HG03064 (cell line): ENCODE measurements around the gene MIEF1.
A peak's percentile ranks its signal among the peaks of the same experiment; 100 is the strongest.

Experiments used
- ATAC-seq: cut with Tn5 transposase; IDR thresholded peaks from one replicate; pipeline ENCODE4 v1.9.1; 2021; ENCODE audit warnings: low read depth; ENCODE audit not compliant: unreplicated experiment

Gene MIEF1

DNA sequence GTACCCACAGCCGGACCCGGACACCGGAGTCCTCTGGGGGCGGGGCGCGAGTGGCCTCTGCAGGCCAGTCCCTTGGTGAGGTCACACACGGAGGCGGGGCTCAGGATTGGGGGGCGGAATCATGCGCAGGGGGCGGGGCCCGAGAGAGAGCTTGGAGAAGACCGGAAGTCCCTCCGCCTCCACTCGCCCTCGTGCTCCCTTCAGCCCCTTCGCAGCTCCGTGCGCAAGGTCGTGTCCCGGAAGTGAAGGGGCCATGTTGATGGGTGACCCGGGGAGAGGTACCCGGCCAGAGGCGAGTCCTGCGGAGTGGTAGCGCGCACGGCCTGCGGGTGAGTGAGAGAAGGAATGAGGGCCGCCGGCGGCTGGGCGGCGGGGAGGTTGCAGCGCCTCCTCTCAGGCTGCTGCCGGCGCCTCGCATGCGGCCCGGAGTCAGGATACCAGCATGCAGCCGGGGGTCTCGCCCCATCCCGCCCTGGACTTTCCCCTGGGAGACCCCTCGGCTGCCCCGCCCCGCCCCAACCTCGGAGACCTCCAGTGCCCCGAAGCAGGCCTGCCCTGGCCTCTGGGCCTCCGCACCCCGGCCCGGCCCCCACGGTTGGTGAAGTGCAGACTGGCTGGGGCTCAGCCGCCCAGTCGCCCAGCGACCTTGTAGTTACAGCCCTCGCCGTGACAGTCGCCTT, at the start of gene MIEF1:
TSS of gene MIEF1 (plus strand) at position 182 of the 680 bp plus-strand sequence. CDS start 9,005 bp downstream, outside the sequence.
- peak; percentile 77 for ATAC-seq

DNA sequence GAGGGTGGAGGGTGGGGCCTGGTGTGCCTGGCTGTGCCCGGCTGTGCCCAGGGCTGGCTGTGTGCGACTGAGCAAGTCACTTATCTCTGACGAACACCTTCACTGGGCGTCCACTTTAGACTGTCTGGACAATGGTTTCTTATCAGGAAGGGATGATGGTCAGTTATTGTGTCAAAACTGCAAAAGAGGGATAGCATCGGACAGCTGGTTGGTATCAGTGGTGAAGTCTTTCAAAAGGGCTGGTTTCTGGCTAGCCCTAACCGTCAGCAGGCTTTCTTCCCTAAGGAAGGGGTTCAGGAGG, 49.4 kb upstream of the MIEF1 start:
- no peak for ATAC-seq

DNA sequence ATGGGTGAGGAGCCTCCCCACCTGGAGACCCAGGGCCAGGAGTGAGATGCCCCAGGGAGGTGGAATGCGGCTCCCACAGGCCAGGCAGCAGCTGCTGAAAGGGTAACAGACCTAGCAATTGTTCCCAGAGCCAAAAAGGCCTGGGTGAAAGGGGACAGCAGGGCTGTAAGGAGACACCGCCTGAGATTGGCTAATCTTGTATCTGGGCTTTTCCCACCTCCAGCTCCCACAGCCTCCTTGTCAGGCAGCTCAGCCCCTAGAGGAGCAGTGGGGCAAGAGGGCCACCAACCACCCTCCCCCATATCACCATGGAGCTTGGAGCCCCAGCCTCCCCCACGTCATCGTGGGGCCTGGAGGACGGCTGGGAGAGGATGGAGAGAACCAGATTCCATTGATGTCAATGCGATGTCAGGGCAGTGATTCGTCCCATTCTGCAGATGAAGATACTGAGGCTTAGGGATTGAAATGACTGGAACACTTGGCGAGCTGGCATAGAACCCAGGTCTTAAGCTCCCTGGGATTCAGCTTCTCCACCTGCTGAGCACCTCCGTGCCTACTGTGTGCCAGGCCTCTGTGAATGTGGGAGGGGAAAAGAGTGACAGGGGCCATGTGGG, 48.2 kb upstream of the MIEF1 start:
- no peak for ATAC-seq

DNA sequence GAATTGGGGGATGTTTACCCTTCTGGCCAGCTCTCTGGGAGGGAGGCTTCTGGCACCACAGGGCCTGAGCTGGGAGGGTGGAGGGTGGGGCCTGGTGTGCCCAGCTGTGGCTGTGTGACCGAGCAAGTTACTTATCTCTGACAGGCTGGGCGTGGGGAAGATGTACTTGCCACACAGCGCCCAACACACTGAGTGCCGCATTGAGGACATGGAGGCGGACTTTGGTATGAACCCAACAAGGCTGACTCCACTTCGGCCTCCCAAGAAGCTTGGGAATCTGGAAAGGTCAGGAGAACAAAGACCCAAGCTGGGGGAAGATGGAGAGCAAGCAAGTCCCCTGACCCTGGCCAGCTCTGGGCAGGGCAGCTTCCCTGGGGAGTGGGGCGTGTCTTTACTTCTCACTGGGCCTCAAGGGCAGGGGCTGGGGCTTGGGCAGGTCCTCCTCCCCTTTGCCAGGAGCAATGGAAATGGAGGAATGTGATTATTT, 47.7 kb upstream of the MIEF1 start:
- ATAC-seq, result no peak

DNA sequence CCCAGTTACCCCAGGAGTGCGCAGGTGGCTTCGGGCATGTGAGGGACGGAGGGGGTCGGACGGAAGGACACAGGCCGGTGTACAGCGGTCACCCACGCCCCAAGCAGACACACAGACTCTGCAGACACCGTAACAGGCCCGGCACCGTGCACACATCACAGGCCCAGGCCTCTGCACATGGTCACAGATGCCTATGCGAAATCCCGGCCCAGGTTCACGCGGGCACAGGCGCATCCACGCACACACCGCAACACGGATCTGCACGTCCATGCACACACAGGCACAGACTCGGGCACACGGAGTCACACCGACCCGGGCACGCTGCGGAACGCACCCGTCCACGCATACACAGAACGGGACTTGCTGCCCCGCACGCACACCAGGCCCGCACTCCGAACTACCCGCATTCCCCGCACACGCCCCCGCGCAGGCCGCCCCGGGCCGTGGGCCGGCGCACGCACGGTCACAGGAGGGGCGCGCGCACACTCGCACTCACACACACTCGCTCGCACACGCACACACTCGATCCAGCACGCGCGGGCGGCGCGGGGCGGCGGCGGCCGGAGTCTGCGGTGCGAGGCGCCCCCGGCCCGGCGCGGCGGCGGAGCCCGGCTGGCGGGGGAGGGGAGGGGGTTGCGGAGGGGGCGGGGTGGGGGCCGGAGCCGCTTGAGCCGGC, 45.4 kb upstream of the MIEF1 start, which contains the start of gene MGAT3:
TSS of gene MGAT3 (plus strand) at position 491 of the 676 bp plus-strand sequence. CDS start 30,336 bp downstream, outside the sequence.
- ATAC-seq, result no peak

DNA sequence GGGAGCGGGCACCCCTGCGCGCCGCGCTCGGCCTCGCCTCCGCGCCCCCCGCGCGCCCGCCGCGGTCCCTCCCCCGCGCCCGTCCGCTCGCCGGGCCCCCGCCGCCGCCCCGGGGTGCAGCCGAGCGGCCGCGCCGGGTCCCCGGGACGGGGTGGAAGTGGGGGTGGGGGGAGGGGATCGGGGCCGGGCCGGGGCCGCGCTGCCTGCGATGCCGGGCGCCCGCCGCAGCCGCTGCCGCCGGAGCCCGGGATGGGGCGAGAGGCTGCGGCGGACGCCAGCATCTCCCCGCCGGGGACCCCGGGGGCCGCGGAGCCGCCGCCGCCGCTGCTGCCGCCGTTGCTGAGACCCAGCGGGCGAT, 44.9 kb upstream of the MIEF1 start:
- no peak for ATAC-seq

DNA sequence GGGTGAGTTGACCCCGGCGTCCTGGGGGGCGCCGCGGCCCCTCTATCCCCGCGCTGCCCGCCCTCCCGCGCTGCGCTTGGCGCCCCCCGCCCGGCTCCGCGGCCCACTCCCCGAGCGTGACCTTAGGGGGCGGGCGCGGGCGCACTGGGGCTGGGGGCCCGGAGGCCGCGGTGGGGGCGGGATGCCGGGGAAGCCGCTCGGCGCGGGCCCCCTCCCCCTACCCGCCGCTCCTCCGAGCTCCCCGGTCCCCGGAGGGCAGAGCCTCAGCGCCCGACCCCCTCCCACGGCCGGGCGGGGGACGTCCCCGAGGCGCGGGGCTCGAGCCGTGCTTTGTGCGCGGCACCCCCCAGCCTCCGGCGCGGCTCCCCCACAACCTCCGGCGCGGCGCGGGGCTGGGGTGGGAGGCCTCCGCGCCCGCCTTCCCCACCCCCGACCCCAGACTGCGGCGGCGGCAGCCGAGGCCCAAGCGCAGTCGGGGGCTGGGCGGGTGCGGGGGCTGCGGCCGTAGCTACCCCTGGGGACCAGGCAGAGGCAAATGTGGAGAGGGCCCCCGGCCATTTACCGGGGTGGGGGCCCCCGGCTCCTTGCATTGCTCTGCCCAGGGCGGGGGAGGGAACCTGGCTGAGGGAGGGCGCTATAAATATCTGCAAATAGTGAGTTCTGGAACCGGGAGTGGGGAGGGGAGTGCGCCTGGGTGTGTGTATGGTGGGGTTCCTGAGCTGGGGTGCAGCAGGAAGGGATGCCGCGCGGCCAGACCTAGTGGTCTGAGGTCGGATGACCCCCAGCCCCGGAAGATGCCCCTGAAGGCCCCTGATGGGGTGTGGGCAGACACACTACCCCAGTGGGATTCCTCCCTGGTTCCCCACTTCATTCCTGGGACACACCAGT, 44.3 kb upstream of the MIEF1 start:
- ATAC-seq, result no peak

DNA sequence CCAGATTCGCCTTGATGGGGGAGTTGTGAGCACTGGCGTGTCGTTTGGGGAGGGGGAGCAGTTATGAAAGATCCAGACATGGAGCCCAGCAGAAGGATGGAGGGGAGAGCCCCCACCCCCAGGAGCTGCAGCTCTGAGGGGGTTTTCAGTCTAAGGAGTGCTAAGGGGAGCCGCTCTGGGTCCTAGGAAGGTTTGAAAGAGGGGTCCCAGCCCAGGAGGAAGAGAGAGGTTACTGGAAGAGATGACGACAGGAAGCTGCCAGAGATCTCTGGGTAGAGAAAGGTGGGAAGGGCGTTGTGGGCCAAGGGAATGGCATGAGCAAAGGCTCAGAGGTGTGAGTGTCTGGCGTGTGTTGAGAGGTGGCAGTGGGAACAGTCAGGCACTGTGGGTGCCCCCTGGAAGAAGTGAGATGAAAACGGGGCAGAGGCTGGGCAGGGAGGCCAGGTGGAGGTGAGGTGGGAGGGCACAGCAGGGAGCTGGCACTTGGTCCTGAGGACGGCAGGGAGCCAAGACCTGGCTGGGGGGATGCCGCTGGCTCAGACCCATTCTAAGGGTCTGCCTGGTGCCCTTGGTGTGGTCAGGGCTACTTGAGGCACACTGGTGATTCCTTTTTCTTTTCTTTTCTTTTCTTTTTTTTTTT, 43.5 kb upstream of the MIEF1 start:
- no peak for ATAC-seq

DNA sequence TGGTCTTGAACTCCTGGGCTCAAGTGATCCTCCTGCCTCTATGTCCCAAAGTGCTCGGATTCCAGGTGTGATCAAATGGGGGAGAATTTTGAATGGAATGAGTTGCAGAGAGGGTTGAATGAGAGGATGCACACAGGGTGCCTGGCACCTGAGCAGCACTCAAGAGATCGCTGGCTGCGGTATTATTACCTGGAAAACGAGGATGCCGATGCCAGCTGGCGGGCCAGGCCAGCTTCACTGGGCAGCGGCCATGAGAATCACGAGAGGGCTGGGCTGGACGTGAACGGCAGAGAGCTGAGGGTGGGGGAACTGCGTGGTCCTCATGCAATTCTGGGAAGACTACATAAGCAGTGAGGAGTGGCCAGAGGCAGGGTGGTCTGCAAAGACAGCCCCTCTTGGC, 42.4 kb upstream of the MIEF1 start:
- ATAC-seq, result no peak

DNA sequence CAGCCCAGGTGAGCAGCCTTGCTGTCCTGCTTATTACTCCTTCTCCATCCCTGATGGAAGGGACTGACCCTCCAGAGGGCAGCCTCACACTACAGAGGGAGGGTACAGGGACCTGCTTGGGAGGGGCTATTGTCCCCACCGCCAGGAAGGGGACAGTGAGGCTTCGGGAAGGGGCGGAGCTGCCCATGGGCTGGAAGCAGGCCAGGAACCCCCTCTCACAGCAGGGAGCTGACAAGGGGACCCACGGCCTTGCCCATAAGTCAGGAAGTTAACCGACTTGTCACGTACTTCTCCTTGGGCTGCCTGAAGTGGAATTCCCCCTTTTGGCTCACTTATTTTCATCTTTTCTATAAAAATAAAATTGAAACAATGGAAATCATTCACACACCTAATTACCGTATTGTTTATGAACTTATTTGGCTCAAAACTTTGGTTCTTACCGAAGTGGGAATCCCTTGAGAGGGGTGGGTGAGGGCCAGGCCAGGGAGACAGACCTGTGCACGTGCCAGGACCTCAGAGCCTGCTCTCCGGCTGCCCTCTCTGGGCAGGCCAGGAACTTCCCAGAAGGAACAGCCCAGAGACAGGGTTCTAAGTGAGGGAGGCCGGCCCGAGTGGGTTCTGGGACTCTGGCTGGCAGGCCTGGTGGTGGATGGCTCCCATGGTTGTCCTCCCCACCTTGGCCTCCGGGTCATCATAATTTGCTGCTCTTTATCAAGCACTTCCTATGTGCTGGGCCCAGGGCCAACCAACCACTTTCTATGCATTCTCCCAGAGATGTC, 39.5 kb upstream of the MIEF1 start:
- no peak for ATAC-seq

DNA sequence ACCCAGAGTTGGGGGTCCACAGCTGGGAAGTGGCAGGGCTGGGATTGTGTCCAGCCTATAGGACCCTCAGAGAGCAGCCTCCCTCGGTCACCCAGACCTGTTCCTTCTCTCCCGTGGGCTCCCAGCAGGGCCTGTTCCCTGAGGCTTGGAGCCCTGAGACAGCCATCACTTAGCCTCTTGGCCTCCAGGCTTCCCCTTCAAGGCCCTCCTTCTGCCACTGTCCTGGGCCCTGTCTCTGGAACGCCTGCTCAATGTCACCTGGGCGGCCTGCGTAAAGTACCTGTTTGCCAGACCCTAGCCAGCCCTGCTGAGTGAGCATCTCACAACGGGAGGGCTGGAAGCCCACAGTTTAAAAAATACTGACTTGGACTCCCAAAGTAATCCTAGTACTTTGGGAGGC, 38.8 kb upstream of the MIEF1 start:
- no peak for ATAC-seq

DNA sequence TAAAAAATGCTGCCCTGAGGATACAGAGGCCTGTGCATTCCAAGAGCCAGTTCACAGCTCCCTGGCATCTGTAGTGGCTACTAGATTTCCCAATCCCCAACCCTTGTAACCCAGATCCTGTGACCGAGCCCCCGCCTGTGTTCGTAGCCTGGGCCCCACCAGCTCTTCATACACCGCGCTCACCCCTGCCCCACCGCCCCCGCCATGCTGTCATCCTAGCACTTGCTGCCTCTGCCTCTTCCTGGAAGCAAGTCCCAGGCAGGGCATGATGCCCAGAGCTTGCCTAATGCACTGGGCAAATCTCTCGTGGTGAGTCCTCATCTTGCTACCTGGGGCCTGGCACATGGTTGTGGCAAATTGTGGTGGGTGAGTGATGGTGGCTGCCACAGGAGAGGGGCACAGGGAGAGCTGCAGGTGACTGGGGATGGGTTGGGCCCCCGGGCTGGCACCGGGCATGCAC, 38.1 kb upstream of the MIEF1 start:
- no peak for ATAC-seq

DNA sequence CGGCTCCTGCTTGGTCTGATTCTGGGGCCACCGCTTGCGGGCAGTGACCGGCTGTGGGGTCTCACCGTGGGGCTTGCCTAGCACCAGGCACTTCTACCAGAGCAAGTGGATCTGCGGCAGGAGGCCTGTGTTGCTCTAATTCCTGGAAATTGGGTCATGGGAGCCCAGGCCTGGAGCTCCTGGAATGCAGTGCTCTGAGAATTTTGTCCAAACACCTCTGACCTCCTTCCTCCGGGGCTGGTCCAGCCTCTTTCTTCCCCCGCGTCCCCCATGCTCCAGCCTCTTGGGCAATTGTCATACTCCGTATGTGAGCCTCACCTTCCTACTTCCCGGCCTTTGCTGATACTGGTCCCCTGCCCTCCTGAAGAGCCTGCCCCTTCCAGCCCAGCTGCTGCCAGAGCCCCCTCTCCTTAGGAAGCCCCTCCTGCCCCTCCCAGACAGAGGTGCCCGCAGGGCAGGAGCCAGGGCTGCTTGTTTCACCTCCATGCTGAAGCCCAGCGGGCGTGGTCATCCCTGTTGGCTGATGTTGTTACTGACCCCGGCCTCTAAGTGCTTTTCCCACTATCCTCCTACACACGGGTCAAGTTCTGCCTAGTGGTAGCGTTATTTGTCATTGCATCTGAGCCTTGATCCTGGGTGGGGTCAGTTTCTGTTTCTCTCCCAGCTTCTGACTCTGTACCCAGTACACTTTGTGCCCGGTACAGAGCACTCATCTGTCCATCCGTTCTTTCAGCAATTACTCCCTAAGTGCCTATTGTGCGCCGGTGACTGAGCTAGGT, 35.7 kb upstream of the MIEF1 start:
- ATAC-seq, result no peak

DNA sequence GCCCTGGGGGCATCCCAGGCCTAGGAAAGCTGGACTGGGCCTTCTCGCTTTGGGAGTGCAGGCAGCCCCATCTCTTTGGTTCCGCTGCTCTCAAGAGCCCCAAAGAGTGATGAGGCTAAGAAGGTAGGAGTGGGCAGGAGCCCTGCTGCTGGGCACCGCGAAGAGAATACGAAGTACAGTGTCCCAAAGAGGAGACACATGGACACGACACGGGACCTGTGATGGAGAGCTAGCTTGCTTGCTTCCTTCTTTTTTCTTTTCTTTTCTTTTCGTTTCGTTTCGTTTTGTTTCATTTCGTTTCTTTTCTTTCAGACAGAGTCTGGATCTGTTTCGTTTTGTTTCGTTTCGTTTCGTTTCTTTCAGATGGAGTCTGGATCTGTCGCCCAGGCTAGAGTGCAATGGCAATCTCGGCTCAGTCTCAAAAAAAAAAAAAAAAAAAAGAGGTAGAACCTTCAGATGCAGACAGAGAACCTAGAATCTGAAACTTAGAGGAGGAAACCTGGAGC, 34.6 kb upstream of the MIEF1 start:
- no peak for ATAC-seq

DNA sequence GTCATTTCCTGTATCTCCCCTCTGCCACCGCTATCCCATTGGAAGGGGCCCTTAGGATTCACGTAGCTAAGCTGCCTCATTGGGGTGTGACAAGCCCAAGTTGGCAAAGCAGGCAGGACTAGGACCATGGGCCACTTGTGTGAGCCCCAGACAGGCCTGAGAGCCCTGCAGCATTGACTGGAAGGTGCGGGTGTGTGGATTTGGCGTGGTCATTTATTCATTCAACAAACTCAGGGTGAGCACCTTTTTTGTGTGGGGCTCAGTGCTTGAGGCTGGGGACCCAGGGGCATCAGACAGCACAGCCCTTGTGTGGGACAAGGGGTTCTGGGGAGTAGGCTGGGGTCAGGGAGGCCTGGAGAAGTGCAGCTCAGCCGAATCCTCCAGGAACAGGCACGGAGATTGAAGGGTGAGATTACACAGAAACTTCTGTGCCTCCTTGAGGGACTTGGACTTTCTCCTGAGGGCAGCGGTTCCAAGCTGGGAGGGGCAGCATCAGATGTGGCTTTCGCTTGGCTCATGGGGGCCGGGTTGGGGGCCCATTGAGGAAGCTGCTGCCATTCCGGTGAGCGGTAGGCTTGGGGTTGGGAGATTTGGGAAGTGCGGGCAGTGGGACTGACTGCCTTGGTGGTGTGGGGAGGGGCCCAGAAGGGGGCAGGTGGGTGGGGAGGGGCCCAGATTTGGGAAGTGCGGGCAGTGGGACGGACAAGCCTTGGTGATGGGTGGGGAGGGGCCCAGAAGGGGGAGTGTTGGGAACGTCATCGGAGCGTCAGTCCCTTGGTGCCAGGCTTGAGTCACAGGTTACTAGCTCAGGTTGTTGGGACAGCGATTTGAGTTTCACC, 33.4 kb upstream of the MIEF1 start:
- ATAC-seq, result no peak

DNA sequence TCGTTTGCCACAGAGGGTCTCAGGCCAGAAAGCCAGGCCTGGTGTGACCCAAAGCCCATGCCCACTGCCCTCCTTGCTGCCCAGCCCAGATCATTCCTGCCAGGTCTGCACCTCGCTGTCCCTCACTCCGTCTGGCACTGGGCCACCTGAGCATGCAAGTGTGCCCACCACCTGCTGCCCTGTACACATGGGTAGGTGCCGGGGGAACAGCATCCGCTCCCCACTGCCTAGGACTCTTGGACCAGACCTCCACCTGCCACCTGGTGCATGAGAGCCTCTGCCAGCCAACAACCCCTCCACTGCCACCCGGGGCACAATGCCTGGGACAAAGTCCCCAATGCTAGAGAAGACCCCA, 32.8 kb upstream of the MIEF1 start:
- ATAC-seq, result no peak

DNA sequence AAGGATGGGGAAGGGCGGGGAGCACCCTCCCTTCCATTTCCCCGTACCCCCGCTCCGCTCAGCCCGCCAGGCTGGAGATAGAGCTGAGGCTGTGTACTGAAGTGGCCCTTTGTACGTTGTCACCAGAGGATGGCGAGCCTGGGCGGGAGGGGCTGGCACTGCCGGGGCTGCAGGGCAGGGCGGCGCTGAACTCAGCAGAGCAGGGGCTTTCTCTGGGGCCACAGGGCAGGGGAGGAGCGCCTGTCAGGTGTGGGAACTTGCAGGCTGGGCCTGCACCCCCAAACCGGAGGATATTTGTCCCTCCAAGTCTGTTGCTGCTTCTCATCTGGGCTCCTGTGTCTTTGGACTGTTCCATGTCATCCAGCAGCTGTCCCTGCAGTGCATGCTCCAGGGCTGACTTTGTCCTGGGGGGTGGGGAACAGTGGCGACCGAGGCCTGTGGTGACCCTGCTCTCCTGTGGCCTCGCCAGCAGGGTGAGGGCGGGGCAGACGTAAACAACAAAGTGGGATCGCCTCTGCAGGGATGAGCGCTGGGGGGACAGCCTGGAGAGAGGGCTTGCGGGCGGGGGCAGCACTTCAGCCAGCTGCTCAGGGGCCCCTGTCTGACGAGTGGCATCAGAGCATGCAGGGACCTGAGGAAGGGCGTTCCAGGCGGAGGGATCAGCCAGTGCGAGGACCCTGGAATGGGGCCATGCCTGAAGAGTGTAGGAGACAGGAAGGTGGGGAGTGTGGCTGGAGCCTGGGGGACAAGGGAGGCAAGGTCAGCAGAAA, 32.2 kb upstream of the MIEF1 start:
- ATAC-seq, result no peak
